GM18508 (cell line): ENCODE results near the gene SIX2.

Experiments used
- ATAC-seq: cut with Tn5 transposase; IDR thresholded peaks from one replicate; pipeline ENCODE4 v1.9.1; 2021; ENCODE audit warnings: moderate number of reproducible peaks; ENCODE audit not compliant: insufficient read depth, unreplicated experiment

The SIX2 gene

DNA sequence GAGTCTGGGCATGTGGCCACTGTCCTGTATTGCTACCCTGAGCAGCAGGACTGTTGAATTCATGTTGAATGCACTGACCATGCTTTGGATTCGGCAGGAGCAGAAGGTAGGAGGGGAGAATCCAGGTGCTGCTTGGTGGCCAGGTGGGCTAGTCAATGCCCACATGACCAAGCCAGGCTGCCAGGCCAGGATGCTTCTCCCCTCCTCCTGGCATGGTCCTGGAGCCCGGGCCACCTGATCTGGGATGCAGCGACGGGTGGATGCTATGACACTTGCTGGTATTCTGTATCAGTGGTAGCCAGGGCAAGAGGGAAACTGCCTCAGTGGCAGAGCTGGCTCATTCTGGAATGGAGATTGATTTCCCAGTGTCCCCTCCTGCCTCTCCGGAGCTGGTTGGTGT is 14.8 kb upstream of the SIX2 start:
- ATAC-seq = no peak

DNA sequence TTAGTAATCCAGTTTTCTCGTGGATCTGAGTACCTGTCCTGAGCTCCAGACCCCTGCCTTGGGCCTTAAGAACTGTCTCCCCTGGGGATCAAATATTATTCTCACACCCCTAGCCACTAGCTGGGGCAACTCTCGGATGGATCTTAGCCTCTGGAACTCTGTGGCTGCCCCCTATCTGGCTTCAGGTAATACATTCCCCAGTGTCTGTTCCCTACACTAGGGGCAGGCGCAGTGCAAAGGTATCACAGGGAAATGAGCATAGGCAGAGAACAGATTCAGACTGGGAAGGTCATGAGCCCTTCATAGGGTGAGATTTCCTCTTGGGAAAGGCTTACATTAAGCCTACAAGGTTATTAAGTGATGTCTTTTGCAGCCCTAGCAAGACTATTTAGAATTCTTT is 11.2 kb upstream of the SIX2 start:
- ATAC-seq = no peak

DNA sequence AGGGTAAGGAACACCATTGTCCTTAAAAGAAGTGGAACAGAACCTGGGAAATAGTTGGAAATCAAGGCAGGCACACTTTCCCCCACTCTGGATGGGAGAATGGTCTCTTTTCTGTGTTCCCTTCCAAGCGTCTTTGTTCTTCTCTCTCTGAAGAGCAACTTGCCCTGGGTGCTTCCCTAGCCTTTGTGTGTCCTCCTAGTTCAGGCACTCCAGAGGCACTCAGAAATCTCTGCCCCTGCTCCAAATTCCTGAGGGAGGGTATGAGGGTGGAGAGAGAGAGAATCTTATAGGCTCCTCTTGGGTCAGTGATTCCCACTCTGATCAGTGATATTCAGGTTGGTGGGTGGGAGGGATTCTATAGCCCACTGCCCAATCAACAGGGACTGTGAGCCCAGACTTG is 8.8 kb upstream of the SIX2 start:
- no peak for ATAC-seq

DNA sequence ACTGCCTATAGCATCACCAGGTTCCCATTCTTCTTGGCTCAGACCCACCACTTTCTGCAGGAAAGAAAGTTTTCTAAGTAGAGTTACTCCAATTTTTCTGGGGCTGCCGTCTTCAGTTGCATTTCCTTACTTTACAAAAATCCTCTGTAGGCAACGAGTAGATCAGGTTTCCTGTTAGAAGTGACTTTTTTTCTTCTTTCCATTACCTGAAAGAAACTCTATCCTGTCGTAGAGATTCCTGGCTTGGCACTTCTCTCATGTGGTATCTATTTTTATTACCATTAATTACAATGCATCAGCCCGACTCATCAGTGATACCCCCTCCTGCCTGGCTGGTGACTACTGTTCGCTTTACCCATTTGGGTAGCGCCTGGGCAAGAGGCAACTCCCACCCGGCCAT is 5.6 kb upstream of the SIX2 start:
- ATAC-seq = no peak

DNA sequence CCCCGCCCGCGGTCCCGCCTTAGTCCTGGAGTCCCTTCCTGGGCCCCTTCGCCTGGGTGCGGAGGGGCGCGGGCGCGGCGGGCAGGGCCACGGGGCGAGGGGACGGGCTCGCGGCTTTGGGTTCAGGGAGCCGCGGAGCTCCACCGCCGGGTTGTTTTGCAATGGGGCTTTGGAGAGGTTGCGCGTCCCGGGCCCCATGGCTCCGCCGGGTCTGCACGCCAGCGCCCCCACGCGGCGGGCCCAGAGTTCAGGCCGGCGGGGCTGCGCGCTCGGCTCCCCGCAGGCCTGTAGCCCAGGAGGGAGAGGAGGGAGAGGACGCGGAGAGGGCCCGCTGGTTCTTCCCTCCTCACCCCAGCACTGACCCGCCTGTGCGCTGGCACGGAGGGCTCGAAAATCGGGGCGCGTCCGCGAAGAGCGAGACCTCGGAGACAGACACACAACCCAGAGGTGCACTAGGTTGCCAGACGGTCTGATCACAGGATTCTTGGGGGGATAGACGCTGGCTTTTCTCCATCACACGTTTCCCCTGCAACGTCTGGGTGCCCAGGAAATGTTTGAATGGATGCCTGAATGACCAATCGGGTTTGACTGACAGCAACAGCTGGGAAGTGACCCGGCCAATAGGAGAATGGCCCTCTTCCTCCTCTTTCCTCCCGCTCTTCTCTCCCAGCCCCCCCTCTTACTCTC is 4.9 kb upstream of the SIX2 start:
- no peak for ATAC-seq

DNA sequence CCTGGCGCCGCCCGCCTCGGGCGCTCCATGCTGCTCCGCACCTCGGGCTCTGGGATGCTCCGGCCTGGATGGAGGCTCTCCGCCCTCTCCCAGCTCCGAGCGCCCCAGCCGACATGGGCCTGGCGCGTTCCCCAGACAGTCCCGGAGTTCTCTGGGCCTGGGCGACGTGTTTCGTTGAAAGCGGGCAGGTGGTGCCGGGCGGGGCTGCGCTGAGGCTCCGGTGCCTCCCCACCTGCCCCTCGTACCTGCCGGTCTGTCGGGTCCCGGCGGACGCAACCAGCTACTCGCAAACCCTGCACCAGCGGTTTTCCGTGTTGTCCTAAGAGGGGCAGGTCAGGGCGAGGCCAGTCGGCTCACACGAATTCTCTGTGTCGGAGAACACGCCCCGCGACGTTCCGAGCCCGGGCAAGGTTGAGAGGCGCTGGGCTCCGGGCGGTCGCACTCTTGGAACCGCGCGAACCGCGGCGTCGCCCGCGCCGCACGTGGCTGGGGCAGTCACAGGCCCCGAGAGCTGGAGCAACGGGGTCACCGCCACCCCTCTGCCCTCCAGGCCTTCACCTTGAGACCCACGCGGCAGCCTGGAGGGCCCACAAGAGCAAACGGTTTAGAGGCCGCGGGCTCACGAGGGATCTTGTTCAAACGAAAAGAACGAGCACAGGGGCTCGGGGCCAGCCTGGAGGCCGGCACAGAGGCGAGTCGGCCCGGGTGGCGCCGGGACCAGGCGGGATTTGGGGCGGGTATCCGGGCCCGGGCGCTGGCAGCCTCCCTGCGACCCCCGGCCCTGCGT is 4.2 kb upstream of the SIX2 start:
- no peak for ATAC-seq

DNA sequence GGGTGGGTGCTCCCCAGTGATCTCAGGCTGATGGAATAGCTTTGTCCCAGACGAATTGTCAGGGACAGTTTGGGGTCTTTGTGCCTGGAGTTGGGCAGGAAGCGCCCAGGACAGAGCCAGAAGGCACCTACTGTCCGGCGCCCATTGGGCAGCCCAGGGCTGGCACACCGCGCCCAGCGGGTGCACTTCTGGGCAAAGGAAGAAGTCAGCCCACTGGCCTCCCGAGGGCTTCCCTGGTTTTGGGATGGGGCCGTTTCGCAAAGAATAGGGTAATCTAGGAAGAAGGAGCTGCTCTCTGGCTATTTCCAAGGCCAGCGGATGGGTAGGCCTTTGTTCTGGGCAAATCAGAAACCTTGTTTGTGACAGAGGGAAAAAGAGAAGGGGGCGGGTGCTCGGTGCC is 3.5 kb upstream of the SIX2 start:
- no peak for ATAC-seq

DNA sequence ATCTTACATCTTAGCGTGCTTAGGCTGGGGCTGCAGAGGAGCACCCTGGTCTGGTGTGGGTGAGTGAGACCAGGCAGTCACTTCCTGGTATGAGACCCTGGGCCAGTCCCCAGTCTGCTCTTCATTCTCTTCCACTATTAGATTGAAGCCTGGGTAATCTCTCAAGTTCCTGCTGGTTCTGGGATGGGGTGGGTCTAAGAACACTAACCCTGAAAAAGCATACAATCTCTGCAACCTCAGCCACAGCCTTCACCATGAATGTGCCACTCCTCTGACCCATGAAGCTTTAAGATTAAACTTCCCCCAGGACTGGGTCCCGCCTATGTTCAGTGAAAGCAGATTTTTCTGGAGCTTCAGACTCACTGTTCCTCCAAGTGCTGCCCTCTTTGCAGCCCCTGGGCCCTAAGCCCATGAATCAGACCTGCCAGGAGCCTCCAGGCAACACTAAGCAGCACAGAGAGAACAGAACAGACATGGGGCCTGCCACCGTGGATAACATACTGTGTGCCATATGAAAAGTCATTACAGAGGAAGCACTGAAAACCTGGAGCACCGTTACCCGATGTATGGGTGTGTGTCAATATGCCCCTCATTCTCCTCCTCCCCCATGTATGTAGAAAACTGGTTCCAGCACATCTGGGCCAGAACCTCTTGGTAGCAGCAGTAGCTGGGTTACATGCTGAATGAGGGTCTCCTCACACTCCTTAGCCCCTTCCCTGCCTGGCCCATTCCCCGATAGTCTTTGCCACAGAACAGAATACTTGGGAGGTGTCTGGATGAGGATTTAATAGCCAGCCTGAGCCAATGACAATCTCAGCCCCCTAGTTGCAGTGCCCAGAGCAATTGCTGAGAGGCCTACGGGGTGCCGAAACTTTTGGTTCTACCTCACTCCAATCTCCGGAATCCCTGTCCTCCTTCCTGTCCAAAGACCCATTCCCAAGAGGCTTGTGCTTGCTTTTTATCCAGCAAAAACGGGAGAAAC is 2.7 kb upstream of the SIX2 start:
- ATAC-seq = no peak

DNA sequence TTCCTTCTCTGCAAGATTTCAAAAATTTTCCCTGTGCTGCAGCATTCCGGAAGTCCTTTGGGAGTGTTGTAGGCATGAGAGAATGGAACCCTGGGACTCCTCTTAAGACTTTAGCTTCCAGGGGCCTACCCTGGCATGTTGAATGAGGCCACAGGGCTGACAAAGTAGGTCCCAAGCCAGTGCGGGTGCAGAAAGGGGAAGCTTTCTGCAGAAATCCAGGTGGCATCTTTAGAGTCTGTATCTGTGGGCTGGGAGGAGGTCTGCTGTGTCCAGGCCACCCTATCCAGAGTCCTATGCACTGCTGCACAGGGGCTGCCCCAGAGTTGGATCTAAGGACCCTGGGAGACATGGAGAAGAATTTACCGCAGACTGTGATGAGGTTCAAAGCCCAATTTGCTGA is 1.9 kb upstream of the SIX2 start:
- ATAC-seq = no peak

DNA sequence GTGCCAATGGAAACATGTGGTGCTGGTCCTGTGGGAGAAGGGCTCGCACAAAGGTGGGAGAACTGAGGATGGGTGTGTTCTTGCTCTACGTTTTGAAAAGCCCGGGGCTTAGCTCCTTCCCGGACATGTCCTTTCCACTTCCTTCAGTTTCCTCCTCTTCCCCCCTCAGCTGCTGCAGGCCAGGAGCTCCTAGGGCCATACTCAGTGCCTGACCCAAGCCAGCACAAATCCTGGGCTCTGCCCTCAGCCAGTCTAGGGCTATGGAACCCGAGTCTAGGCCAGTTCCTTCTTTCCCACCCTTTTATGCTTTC is 1.4 kb upstream of the SIX2 start:
- ATAC-seq = no peak

DNA sequence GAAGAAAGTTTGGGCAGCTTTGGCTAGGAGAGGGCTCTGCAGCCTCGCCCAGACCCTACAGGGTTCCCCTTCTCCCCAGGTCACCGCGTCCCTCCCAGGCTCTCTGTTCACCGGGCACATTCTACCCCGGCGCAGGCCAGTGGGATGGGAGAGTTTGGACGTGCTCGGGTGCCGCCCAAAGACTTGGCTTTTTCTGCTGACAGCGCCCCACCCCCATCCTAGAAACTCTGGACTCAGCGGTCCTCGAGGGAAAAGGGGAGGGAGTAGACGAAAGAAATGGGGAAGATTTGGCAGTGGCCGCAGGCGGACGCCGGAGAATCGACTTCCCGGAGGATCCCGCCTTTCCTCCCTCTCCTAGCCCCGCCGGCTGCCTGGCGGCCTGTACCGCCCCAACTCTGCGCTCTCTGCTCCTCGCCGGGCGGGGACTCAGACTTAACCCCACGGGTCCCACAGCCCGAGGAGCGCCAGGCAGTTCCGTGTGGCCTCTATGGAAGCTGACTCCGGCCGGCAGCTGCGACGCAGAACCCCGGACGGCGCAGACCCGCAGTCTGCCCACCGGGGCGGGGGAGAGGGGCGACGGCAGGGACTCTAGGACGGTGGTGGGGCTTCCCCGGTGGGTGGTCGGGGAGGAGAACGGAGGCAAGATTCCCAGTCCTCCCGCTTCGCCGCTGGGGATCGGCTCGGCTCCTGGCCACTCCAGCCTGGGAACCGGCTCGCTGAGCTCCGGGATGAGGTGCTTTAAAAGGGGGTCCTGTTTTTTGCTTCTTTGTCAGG is 863 bp upstream of the SIX2 start:
- no peak for ATAC-seq

DNA sequence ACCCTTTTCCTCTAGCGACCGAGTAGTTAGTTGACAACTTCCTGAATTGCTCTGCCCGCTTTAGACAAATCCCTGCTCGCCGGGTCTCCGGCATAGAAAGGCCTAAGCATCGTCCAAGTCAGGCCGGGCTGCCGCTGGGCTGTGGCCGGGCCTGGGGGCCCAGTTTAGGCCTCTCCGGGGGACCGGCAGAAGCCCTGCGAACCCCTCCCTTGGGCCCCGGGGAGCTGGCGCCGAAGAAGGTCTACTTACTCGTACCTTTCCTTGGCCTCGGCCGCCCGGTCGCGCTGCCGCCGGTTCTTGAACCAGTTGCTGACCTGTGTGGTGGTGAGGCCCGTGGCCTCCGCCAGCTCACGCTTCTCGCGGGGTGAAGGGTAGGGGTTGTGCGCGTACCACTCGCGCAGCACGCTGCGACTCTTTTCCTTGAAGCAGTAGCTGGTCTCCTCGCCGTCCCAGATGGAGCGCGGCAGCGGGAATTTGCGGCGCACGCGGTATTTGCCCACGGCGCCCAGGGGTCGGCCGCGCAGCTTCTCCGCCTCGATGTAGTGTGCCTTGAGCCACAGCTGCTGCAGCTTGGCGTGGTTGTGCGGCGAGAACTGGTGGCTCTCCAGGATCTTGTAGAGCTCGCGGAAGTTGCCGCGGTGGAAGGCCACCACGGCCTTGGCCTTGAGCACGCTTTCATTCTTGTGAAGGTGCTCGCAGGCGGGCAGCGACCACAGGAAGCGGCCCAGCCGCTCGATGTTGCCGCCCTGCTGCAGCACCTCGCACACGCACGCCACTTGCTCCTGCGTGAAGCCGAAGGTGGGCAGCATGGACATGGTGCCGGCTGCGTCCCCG is 739 bp downstream of the SIX2 start:
- ATAC-seq = no peak

DNA sequence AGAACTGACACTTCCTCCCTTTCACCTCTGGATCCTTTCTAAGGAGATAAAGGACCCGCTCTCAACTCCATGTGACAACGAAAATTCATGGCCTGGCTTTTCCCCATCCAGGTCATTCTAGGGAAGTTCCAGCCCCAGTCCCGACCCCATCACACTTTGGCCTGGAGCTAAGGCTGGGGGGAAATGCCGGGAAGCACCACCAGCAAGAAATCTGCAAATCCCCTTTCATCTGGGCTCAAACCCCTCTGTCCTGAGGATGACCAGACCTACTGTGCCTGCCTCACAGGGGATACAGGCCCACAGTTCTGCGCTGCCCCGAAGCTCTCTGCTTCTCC is 1.3 kb downstream of the SIX2 start:
- ATAC-seq = no peak

DNA sequence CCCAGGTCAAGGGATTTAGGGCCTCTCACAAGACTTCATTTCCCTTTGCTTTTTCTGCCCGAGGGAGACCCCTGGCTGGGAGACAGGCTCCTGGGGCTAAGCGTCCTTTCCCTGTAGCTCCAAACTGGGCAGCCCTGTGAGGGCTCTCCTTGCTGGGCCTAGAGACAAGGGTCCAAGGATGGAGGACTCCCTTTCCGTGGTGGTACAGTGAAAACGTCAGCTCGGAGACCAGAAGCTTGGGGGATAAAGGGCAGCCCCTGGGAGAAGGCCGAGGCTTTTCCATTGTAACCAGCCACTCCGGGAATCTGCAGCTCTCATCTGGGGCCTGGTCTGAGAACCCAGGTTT is 2.3 kb downstream of the SIX2 start:
- ATAC-seq = no peak

DNA sequence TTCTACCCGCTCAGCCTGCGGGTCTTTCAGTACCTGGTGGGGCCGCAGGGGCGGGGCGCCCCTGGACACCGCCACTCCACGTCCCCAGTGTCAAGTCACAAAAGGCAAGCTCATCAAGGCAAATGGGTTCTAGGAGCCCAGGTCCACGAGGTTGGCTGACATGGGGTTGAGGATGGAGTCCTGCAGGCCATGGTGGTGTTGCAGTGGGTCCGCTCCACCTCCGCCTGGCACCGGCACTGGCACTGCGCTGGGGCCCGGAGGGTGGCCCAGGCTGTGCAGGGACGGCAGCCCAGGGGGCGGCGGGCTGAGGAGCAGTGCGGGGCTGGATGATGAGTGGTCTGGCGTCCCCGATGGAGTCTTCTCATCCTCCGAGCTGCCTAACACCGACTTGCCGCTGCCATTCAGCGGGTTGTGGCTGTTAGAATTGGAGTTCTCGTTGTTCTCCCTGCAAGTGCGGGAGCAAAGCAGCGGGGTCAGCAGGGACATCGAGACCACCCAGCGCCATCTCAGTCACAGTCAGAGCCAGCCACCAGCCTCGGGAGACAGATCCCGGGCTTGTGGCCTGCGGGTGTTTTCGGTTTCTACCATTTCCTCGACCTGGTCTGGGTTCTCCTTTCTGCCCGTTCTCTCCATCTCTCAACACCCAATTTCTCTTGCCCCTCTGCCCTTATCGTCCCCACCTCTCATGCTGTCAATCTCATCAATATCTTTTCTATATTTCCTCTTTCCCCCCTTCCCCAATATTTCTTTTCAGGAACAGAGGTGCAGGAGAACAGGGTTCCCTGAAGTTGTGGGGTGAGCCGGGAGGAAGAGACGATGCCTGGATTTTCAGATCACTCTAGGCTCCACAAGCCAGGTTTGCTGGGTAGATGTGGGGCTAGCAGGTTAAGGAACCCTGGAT is 3.0 kb downstream of the SIX2 start:
- no peak for ATAC-seq

DNA sequence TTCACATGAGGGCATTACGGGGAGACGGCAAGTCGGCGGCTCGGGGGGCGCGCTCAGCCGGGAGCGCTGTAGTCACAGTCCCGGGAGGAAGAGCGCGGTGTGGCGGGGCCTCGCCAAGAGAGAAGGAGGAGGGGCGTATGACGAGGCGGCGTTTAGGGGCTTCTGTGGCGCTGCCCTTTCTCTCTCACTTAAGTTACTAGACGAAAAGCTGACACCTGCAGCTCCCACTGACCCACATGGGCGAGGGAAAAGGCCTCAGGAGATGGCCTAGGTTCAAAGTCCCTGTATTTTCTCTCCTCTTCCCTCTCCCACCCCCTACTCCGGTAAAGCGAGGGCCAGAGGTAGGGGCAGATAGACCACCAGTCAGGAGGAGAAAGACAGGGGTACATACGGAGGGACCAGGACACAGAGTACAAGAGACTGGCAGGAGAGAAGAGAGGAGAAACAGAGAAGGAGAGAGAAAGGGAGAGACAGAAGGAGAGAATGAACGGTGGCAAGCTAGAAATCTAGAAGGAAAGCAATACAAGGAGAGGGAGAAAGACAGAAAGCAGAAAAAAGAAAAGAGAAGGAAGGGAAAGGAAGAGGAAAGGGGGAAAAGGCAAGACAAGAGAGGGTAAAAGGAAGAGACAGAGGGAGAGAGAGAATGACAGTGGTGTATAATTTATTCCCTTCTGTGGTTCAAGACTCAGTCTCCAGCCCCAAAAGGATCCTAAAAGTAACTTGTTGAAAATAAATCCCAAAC is 3.8 kb downstream of the SIX2 start:
- ATAC-seq = no peak

DNA sequence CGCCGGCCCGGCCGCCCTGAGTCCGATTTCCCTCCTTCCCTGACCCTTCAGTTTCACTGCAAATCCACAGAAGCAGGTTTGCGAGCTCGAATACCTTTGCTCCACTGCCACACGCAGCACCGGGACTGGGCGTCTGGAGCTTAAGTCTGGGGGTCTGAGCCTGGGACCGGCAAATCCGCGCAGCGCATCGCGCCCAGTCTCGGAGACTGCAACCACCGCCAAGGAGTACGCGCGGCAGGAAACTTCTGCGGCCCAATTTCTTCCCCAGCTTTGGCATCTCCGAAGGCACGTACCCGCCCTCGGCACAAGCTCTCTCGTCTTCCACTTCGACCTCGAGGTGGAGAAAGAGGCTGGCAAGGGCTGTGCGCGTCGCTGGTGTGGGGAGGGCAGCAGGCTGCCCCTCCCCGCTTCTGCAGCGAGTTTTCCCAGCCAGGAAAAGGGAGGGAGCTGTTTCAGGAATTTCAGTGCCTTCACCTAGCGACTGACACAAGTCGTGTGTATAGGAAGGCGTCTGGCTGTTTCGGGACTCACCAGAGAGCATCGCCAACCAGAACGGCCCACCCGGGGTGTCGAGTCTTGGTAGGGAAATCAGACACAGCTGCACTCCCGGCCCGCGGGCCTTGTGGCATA is 4.6 kb downstream of the SIX2 start:
- ATAC-seq = no peak
